Motor neuron (in vitro differentiated cells): ENCODE measurements around the gene TASP1. TPM values are rescaled to one million over a fixed set of nuclear protein-coding genes. Genes with fewer than 3 reads are reported as not detected.
"Not testable (repeated sequence)": the region's sequence is repeated elsewhere in the genome, so short reads cannot be mapped to it uniquely, and the experiment has no call there.

ENCODE experiments used
- ATAC-seq, 8 experiments: fragments of 200-7000 bp; cut with Tn5 transposase; replicated peaks in 6 of 8; 2 replicates each; pipeline ENCODE4 v1.8.0; 2021; ENCODE audit warnings: mild to moderate bottlenecking in 8 of 8, moderate library complexity in 8 of 8
- H3K27ac ChIP-seq, 2 donors: fragments of 250-450 bp; sonication (Bioruptor Pico); 2 replicates each; pipeline ENCODE4 v1.9.0; 2021; ENCODE audit warnings: antibody characterized with exemption in 2 of 2, mild to moderate bottlenecking in 2 of 2, moderate library complexity in 1 of 2
- H3K4me1 ChIP-seq, 2 donors: fragments of 250-450 bp; sonication (Bioruptor Pico); replicated peaks in 1 of 2; 2 replicates each; pipeline ENCODE4 v1.6.1; 2021; ENCODE audit warnings: antibody characterized with exemption in 2 of 2, mild to moderate bottlenecking in 2 of 2, moderate library complexity in 1 of 2
- H3K4me3 ChIP-seq, 5 donors: fragments of 250-450 bp; sonication (Bioruptor Pico); 2 replicates each; pipeline ENCODE4 v1.9.0; 2021; ENCODE audit warnings: antibody characterized with exemption in 5 of 5, mild to moderate bottlenecking in 5 of 5, moderate library complexity in 4 of 5
- WGBS, 10 experiments: fragments of 450-650 bp; shearing (Covaris generic); methylation state at CpG; one replicate each; pipeline ENCODE4 v1.0.0; 2022; 5-methylcytosine and 5-hydroxymethylcytosine counted together
- in situ Hi-C, 9 experiments: fragments of 400-800 bp; cut with MboI; loops; one replicate each; pipeline ENCODE4 v1.15.0; 2021; ENCODE audit warnings: low sequenced_read_pairs in 9 of 9, low pct_unique_long_range_greater_than_20kb in 2 of 9; ENCODE audit not compliant: unreplicated experiment in 9 of 9
- total RNA-seq, 8 experiments: library from RNA; unstranded; fragments of 300-600 nt; gene quantifications; 2 replicates each; pipeline versions ENCODE4 v1.2.3 to v1.2.4, GENCODE V29; 2022

The TASP1 gene
- total RNA-seq, 8 experiments from 2014 or later = 8.7 to 17.4 (median 13.8) TPM

- H3K4me3 ChIP-seq, H3K27ac ChIP-seq, ATAC-seq, H3K4me1 ChIP-seq, in situ Hi-C loops: not testable (repeated sequence)
- 73 to 100% (median 100%) methylated on average over 1 to 8 of the region's 11 CpGs; no CpG with 5 or more reads in 5 of the 10 experiments for WGBS, 10 experiments
These were observed 258.1 kb downstream of the TASP1 start for GRCh38 chr20:13380497-13381229.

- Histone ChIP-seq H3K4me3 (no peak overlapping the region), H3K27ac (no peak overlapping the region), H3K4me1 (no peaks in the 10 kb centered on the region)
- no peak for ATAC-seq
- in situ Hi-C loops = no loop called here
These were observed 265.3 kb downstream of the TASP1 start for GRCh38 chr20:13373400-13373799.

GRCh38 chr20:13364278-13365170 is 274.2 kb downstream of the TASP1 start:
- no peak for ATAC-seq
- Histone ChIP-seq H3K4me1 (no peaks in the 10 kb centered on the region), H3K27ac (no peak overlapping the region), H3K4me3 (no peak overlapping the region)
- in situ Hi-C loops = no loop called here
- 72 to 100% (median 87%) methylated on average over 2 to 6 of the region's 6 CpGs for WGBS, 10 experiments

- Histone ChIP-seq H3K27ac (no peak overlapping the region), H3K4me3 (no peak overlapping the region), H3K4me1 (no peaks in the 10 kb centered on the region)
- ATAC-seq = no peak
- in situ Hi-C loops = no loop called here
These were observed 275.3 kb downstream of the TASP1 start for GRCh38 chr20:13363473-13363872.

GRCh38 chr20:13362165-13362564 is 276.6 kb downstream of the TASP1 start:
- no CpG with 5 or more reads among the region's 5 CpGs for WGBS, 10 experiments
- H3K4me1 ChIP-seq, ATAC-seq, in situ Hi-C loops, H3K4me3 ChIP-seq, H3K27ac ChIP-seq: not testable (repeated sequence)

- WGBS, 10 experiments = no CpG with 5 or more reads among the region's 12 CpGs
- H3K4me3 ChIP-seq, H3K4me1 ChIP-seq, in situ Hi-C loops, H3K27ac ChIP-seq, ATAC-seq: not testable (repeated sequence)
These were observed 279.8 kb downstream of the TASP1 start for GRCh38 chr20:13358936-13359335.

GRCh38 chr20:13357782-13358181 is 280.9 kb downstream of the TASP1 start:
- WGBS, 10 experiments = 20 to 100% (median 93%) methylated on average over 1 to 3 of the region's 6 CpGs; no CpG with 5 or more reads in 2 of the 10 experiments
- H3K4me1 ChIP-seq, H3K4me3 ChIP-seq, in situ Hi-C loops, ATAC-seq, H3K27ac ChIP-seq: not testable (repeated sequence)

- H3K4me3 ChIP-seq = no peak overlapping the region
- no peak overlapping the region for H3K27ac ChIP-seq
- no peak for ATAC-seq
- in situ Hi-C loops = no loop called here
- H3K4me1 ChIP-seq = no peaks in the 10 kb centered on the region
These were observed 282.1 kb downstream of the TASP1 start for GRCh38 chr20:13356591-13356990.

- Histone ChIP-seq H3K27ac (no peak overlapping the region), H3K4me3 (no peak overlapping the region), H3K4me1 (no peaks in the 10 kb centered on the region)
- in situ Hi-C loops = no loop called here
- no peak for ATAC-seq
These were observed 282.7 kb downstream of the TASP1 start for GRCh38 chr20:13355941-13356486.

- ATAC-seq = no peak
- 11 to 95% (median 86%) methylated on average over 1 to 3 of the region's 3 CpGs; no CpG with 5 or more reads in 3 of the 10 experiments for WGBS, 10 experiments
- Histone ChIP-seq H3K4me1 (no peaks in the 10 kb centered on the region), H3K4me3 (no peak overlapping the region), H3K27ac (no peak overlapping the region)
- in situ Hi-C loops = no loop called here
These were observed 283.3 kb downstream of the TASP1 start for GRCh38 chr20:13355411-13355810.

GRCh38 chr20:13353261-13353945 is 285.3 kb downstream of the TASP1 start:
- Histone ChIP-seq H3K4me3 (no peak overlapping the region), H3K4me1 (no peaks in the 10 kb centered on the region), H3K27ac (no peak overlapping the region)
- in situ Hi-C loops = no loop called here
- WGBS, 10 experiments = 43 to 100% (median 90%) methylated on average over 1 to 2 of the region's 2 CpGs; no CpG with 5 or more reads in 2 of the 10 experiments
- ATAC-seq = no peak

GRCh38 chr20:13349235-13349604 is 289.5 kb downstream of the TASP1 start:
- ATAC-seq = no peak

More at GRCh38 chr20:13349235-13349604, 289.5 kb downstream of the TASP1 start:
- Histone ChIP-seq H3K27ac (no peak overlapping the region), H3K4me3 (no peak overlapping the region), H3K4me1 (no peaks in the 10 kb centered on the region)
- in situ Hi-C loops = no loop called here
- WGBS, 10 experiments = 58 to 100% (median 89%) methylated on average over 1 to 4 of the region's 4 CpGs; no CpG with 5 or more reads in 1 of the 10 experiments
